Measurements from ENCODE around the gene ARHGEF6. TPM values are rescaled to one million over a fixed set of nuclear protein-coding genes. Genes with fewer than 3 reads are reported as not detected.

Gene ARHGEF6
- total RNA-seq, 1 donor = 12.5 TPM

DNA sequence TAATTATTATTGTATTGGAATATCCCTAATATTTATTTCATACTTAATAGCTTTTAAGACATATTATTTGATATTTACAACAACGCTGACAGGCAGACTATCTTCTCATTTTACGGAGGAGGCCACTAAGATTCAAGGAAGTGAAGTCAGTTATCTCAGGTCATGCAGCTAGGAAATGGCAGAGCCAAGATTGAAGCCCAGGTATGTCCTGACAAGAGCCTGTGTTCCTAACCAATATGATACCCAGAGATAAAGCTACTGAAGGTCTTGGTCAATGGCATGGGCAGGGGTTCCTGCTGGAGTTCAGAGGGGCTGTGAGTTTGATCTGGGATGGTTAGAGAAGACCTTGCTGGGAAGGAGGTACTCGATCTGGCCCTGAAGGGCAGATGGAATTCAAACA is 47.1 kb downstream of the ARHGEF6 start:
- no peak for DNase-seq (ENCODE audit: low read depth)
- no peak overlapping the region for H3K4me3 ChIP-seq (ENCODE audit: low read depth, low read length)
- TF ChIP-seq CTCF (IDR thresholded peaks at IDR 0.05; ENCODE audit: insufficient read depth, low read depth, low read length) = no peak

- no peak overlapping the region for H3K4me3 ChIP-seq (ENCODE audit: low read depth, low read length)
- no peak for DNase-seq (ENCODE audit: low read depth)
- no peak for TF ChIP-seq CTCF (IDR thresholded peaks at IDR 0.05; ENCODE audit: insufficient read depth, low read depth, low read length)
Measured at GRCh38 chrX:136731798-136732197, 48.9 kb downstream of the ARHGEF6 start.

- TF ChIP-seq CTCF (IDR thresholded peaks at IDR 0.05; ENCODE audit: insufficient read depth, low read depth, low read length) = no peak
- no peak for DNase-seq (ENCODE audit: low read depth)
- H3K4me3 ChIP-seq (ENCODE audit: low read depth, low read length) = no peak overlapping the region
Measured at GRCh38 chrX:136731207-136731782, 49.4 kb downstream of the ARHGEF6 start.

DNA sequence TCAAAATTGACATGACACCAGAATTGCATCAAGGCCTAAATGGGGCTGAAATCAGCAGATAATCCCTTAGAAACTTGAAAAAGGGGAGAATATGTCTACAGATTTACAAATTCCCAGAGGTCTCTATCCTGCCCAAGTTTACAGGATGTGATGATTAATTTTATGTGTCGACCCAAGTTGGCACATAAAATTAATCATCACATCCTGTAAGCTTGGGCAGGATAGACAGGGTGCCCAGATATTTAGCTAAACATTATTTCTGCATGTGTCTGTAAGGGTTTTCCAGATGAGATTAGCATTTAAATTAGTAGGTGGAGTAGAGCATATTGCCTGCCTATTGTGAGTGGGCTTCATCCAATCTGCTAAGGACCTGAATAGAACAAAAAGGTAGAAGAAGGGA is 52.3 kb downstream of the ARHGEF6 start:
- no peak for DNase-seq (ENCODE audit: low read depth)
- TF ChIP-seq CTCF (IDR thresholded peaks at IDR 0.05; ENCODE audit: insufficient read depth, low read depth, low read length) = no peak
- no peak overlapping the region for H3K4me3 ChIP-seq (ENCODE audit: low read depth, low read length)

DNA sequence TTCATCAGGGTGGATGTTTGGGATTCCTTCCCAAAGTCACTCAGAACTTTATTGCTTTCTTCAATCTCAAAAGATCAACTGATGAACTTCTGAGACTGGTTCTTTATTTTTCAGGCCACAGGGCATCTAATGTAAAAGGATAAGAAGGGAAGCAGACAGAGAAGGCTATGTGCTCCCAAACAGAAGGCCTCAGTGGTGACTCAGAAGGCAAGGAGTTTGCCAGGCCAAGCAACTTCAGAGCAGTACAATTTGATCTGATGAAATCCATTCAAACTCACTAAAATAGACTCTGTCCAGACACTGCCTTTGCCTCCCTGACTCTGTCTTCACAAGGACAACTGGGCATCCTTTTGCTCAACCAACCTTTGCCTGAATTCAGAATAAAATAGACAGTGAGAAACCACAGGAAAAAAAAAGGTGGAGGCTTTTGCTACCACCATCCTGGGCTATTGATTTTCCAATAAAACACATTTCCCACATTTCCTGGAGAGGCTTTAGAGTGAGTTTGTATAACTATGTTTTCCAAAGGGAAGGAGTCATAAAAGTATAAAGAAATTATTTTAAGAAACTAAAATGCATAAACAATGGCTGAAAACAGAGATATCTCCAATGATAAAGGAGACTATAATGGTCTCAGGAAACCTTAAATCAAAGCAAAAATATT is 55.2 kb downstream of the ARHGEF6 start:
- peak; percentile 65 for DNase-seq (ENCODE audit: low read depth)
- TF ChIP-seq CTCF (IDR thresholded peaks at IDR 0.05; ENCODE audit: insufficient read depth, low read depth, low read length) = no peak
- no peak overlapping the region for H3K4me3 ChIP-seq (ENCODE audit: low read depth, low read length)

DNA sequence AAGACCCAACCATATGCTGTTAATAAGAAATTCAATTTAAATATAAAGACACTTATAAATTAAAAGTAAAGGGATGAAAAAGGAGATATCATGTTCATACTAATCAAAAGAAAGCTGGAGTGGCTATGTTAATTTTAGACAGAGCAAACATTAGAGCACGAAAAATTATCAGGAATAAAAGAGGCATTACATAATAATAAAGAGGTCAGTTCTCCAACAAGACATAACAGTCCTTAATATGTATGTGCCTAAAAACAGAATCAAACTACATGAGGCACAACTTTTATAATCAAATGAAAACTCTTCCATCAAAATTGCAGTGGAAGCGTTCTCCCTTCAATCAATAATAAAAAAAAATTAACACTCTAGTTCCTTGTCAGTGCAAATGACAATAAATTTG is 62.6 kb downstream of the ARHGEF6 start:
- TF ChIP-seq CTCF (IDR thresholded peaks at IDR 0.05; ENCODE audit: insufficient read depth, low read depth, low read length) = no peak
- DNase-seq (ENCODE audit: low read depth) = no peak

More for the DNA sequence above, 62.6 kb downstream of the ARHGEF6 start:
- no peak overlapping the region for H3K4me3 ChIP-seq (ENCODE audit: low read depth, low read length)

Data from fibroblast of villous mesenchyme (primary cell).